GM19099 (cell line): ENCODE results near the gene SAMD14.

ENCODE experiments used
- POLR2A ChIP-seq: IDR thresholded peaks from 3 replicates; pipeline ENCODE4 v1.6.1; 2011; ENCODE audit warnings: low read depth; ENCODE audit not compliant: insufficient read length; ENCODE audit errors: extremely low read depth

Gene SAMD14

GRCh38 chr17:50060951-50061712 is 68.8 kb downstream of the SAMD14 start:
- TF ChIP-seq POLR2A, result no peak
